Measurements from ENCODE around the gene DMRT3. TPM values are rescaled to one million over a fixed set of nuclear protein-coding genes. Genes with fewer than 3 reads are reported as not detected.

The DMRT3 gene
- total and polyA plus RNA-seq, 9 of the 15 experiments (the other 6 are each of a cell fraction or from before 2014, with no cell fraction given), result not detected

- DNase-seq (ENCODE audit: extremely low read depth in 1 of 4, low spot score in 3 of 4) (no peak), ATAC-seq (no peak), FAIRE-seq (no peak)
- CTCF ChIA-PET (ENCODE audit: low intra/inter-chr PET ratio), result no interaction called here
- no peaks in the 10 kb centered on the region for H3K36me3 ChIP-seq (ENCODE audit: control insufficient read depth, insufficient read depth, low read length)
- in situ Hi-C loops (cut with MboI) (no loop called here), intact Hi-C loops (cut with micrococcal nuclease) (no loop called here)
- H3K27ac ChIP-seq (ENCODE audit: extremely low read depth, low read depth, low read length), result no peak overlapping the region
- 0% methylated on average over 3 of the region's 3 CpGs for WGBS (ENCODE audit: insufficient coverage, low coverage, missing lambda C conversion rate)
- no peaks in the 10 kb centered on the region for H4K20me1 ChIP-seq (replicated peaks; ENCODE audit: control insufficient read depth, insufficient read depth, low read length)
- no peak overlapping the region for H3K9ac ChIP-seq (ENCODE audit: insufficient read depth in 1 of 2, low read depth in 2 of 2, low read length in 2 of 2)
- POLR2A ChIA-PET, result no interaction called here
- H3K9me3 ChIP-seq (replicated peaks; ENCODE audit: control insufficient read depth, insufficient read depth, low read depth, low read length), result no peaks in the 10 kb centered on the region
- no peaks in the 10 kb centered on the region for H3K27me3 ChIP-seq (ENCODE audit: control insufficient read depth in 2 of 2, insufficient read depth in 2 of 2, low read length in 2 of 2)
- H3K79me2 ChIP-seq (ENCODE audit: control insufficient read depth, insufficient read depth, low read length), result no peaks in the 10 kb centered on the region
- BruUV-seq (replicated peaks), result no TSS peak
- no peaks in the 10 kb centered on the region for H3K9me1 ChIP-seq (ENCODE audit: control insufficient read depth, insufficient read depth, low read length)
- no peak overlapping the region for H3K4me3 ChIP-seq
- no peak overlapping the region for H2AFZ ChIP-seq (ENCODE audit: low read depth, low read length)
- H3K4me1 ChIP-seq (replicated peaks in 1 of 2; ENCODE audit: control insufficient read depth in 2 of 2, insufficient read depth in 2 of 2, low read length in 2 of 2), result no peaks in the 10 kb centered on the region
- H3K4me2 ChIP-seq (ENCODE audit: insufficient read depth, low read length), result no peak overlapping the region
- TF ChIP-seq, protein P1, sequence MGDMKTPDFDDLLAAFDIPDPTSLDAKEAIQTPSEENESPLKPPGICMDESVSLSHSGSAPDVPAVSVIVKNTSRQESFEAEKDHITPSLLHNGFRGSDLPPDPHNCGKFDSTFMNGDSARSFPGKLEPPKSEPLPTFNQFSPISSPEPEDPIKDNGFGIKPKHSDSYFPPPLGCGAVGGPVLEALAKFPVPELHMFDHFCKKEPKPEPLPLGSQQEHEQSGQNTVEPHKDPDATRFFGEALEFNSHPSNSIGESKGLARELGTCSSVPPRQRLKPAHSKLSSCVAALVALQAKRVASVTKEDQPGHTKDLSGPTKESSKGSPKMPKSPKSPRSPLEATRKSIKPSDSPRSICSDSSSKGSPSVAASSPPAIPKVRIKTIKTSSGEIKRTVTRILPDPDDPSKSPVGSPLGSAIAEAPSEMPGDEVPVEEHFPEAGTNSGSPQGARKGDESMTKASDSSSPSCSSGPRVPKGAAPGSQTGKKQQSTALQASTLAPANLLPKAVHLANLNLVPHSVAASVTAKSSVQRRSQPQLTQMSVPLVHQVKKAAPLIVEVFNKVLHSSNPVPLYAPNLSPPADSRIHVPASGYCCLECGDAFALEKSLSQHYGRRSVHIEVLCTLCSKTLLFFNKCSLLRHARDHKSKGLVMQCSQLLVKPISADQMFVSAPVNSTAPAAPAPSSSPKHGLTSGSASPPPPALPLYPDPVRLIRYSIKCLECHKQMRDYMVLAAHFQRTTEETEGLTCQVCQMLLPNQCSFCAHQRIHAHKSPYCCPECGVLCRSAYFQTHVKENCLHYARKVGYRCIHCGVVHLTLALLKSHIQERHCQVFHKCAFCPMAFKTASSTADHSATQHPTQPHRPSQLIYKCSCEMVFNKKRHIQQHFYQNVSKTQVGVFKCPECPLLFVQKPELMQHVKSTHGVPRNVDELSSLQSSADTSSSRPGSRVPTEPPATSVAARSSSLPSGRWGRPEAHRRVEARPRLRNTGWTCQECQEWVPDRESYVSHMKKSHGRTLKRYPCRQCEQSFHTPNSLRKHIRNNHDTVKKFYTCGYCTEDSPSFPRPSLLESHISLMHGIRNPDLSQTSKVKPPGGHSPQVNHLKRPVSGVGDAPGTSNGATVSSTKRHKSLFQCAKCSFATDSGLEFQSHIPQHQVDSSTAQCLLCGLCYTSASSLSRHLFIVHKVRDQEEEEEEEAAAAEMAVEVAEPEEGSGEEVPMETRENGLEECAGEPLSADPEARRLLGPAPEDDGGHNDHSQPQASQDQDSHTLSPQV (IDR thresholded peaks at IDR 0.05), result no peak
- TF ChIP-seq ERF (CRISPR knock-in tag; IDR thresholded peaks at IDR 0.05), result no peak
- TF ChIP-seq MYBL2 (IDR thresholded peaks at IDR 0.05; ENCODE audit: low read depth), result no peak
- no peak for TF ChIP-seq MYBL2 (CRISPR knock-in tag; IDR thresholded peaks at IDR 0.05; ENCODE audit: borderline replicate concordance)
- TF ChIP-seq CC2D1A (IDR thresholded peaks at IDR 0.05), result no peak
- TF ChIP-seq TEAD4 (IDR thresholded peaks at IDR 0.05; ENCODE audit: low read length), result no peak
- TF ChIP-seq TEAD4 (CRISPR knock-in tag; IDR thresholded peaks at IDR 0.05; ENCODE audit: borderline replicate concordance), result no peak
- TF ChIP-seq RREB1 (CRISPR knock-in tag; IDR thresholded peaks at IDR 0.05), result no peak
- no peak for TF ChIP-seq TSHZ1 (CRISPR knock-in tag; IDR thresholded peaks at IDR 0.05)
- TF ChIP-seq ZNF165 (CRISPR knock-in tag; IDR thresholded peaks at IDR 0.05; ENCODE audit: borderline replicate concordance), result no peak
These were observed 57.8 kb downstream of the DMRT3 start for GRCh38 chr9:1034271-1034670.

Measured in K562 (cell line).